IMR-90 (cell line): Measurements from ENCODE around the gene COMMD8. TPM values are rescaled to one million over a fixed set of nuclear protein-coding genes. Genes with fewer than 3 reads are reported as not detected.

Experiments used
- ATAC-seq: fragments of 200-7000 bp; cut with Tn5 transposase; 2 replicates; pipeline ENCODE4 v1.9.1; 2020; ENCODE audit warnings: low read depth, mild to moderate bottlenecking, moderate library complexity
- BruUV-seq: library from RNA; stranded (reverse); fragments of 400-500 nt; replicated peaks from 2 replicates; lab custom pipeline; 2021; lab: Mats Ljungman, UMichigan
- CTCF ChIA-PET: fragments of 300-600 bp; formaldehyde crosslinking; extraction: SDS; loops from one replicate; lab custom pipeline; 2021; ENCODE audit warnings: antibody characterized with exemption; lab: Yijun Ruan, JAX
- POLR2A ChIA-PET: fragments of 300-600 bp; sonication (Branson Sonifier 250); formaldehyde crosslinking; loops from one replicate; lab custom pipeline; 2022; ENCODE audit warnings: antibody characterized with exemption; ENCODE audit not compliant: unreplicated experiment; lab: Charles Lee
- DNase-seq: peaks from one replicate; pipeline ENCODE4 v3.0.0; 2013
- H2AFZ ChIP-seq: replicated peaks from 2 replicates; pipeline ENCODE3; 2013; ENCODE audit warnings: low read length, mild to moderate bottlenecking; ENCODE audit not compliant: poor library complexity
- H2AK5ac ChIP-seq: 2 replicates; pipeline ENCODE4 v1.6.1; 2013; ENCODE audit warnings: low read depth, low read length, inconsistent platforms
- H2AK9ac ChIP-seq: replicated peaks from 2 replicates; pipeline ENCODE3; 2013; ENCODE audit warnings: mild to moderate bottlenecking, low read depth, low read length, moderate library complexity; ENCODE audit not compliant: poor library complexity
- H2BK120ac ChIP-seq: 2 replicates; pipeline ENCODE4 v1.6.1; 2013; ENCODE audit warnings: low read depth, low read length, inconsistent platforms
- H2BK15ac ChIP-seq: 3 replicates; pipeline ENCODE4 v1.6.1; 2013; ENCODE audit warnings: low read depth, low read length, inconsistent platforms
- H2BK20ac ChIP-seq: 2 replicates; pipeline ENCODE4 v1.6.1; 2013; ENCODE audit warnings: low read depth, mild to moderate bottlenecking, inconsistent platforms, low read length, moderate library complexity
- H2BK5ac ChIP-seq: 2 replicates; pipeline ENCODE4 v1.6.1; 2013; ENCODE audit warnings: mild to moderate bottlenecking, low read depth, low read length, inconsistent platforms; ENCODE audit not compliant: poor library complexity, severe bottlenecking
- H3K14ac ChIP-seq: replicated peaks from 2 replicates; pipeline ENCODE4 v1.6.1; 2013; ENCODE audit warnings: low read depth, low read length, inconsistent platforms
- H3K18ac ChIP-seq: 2 replicates; pipeline ENCODE4 v1.6.1; 2013; ENCODE audit warnings: low read depth, low read length, control low read depth
- H3K23ac ChIP-seq: 2 replicates; pipeline ENCODE4 v1.6.1; 2013; ENCODE audit warnings: low read depth, low read length, inconsistent platforms
- H3K27ac ChIP-seq: 2 replicates; pipeline ENCODE4 v1.5.1; 2013; ENCODE audit warnings: mild to moderate bottlenecking, control low read depth, low read length; ENCODE audit not compliant: insufficient read depth
- H3K27me3 ChIP-seq: 2 replicates; pipeline ENCODE4 v1.6.1; 2013; ENCODE audit warnings: low read length; ENCODE audit not compliant: control insufficient read depth, insufficient read depth
- H3K36me3 ChIP-seq: 2 replicates; pipeline ENCODE4 v1.6.1; 2013; ENCODE audit warnings: low read length, mixed read lengths; ENCODE audit not compliant: control insufficient read depth, insufficient read depth
- H3K4ac ChIP-seq: 2 replicates; pipeline ENCODE4 v1.6.1; 2013; ENCODE audit warnings: low read depth, low read length, inconsistent platforms
- H3K4me1 ChIP-seq: 2 replicates; pipeline ENCODE4 v1.6.1; 2013; ENCODE audit warnings: low read length, mixed read lengths; ENCODE audit not compliant: control insufficient read depth, insufficient read depth
- H3K4me2 ChIP-seq: 2 replicates; pipeline ENCODE4 v1.6.1; 2013; ENCODE audit warnings: low read depth, mild to moderate bottlenecking, control low read depth, low read length, moderate library complexity
- H3K4me3 ChIP-seq: 2 replicates; pipeline ENCODE4 v1.5.1; 2013; ENCODE audit warnings: low read depth, mild to moderate bottlenecking, control low read depth, low read length, moderate library complexity; ENCODE audit not compliant: insufficient read depth
- H3K56ac ChIP-seq: 2 replicates; pipeline ENCODE4 v1.6.1; 2013; ENCODE audit warnings: low read length, inconsistent platforms; ENCODE audit not compliant: insufficient read depth; ENCODE audit errors: extremely low read depth
- H3K79me1 ChIP-seq, 2 experiments: 2 replicates each; pipeline ENCODE4 v1.6.1; 2013; ENCODE audit warnings: low read length in 2 of 2, inconsistent platforms in 1 of 2, low read depth in 1 of 2
- H3K9ac ChIP-seq: 2 replicates; pipeline ENCODE4 v1.6.1; 2013; ENCODE audit warnings: low read depth, low read length, control low read depth
- H3K9me1 ChIP-seq: 2 replicates; pipeline ENCODE4 v1.6.1; 2013; ENCODE audit warnings: low read length, inconsistent platforms; ENCODE audit not compliant: insufficient read depth
- H3K9me3 ChIP-seq: 2 replicates; pipeline ENCODE4 v1.6.1; 2013; ENCODE audit warnings: low read length; ENCODE audit not compliant: control insufficient read depth, insufficient read depth
- H4K20me1 ChIP-seq: 2 replicates; pipeline ENCODE4 v1.6.1; 2013; ENCODE audit warnings: low read length, inconsistent platforms; ENCODE audit not compliant: insufficient read depth
- H4K5ac ChIP-seq: 2 replicates; pipeline ENCODE4 v1.6.1; 2013; ENCODE audit warnings: mild to moderate bottlenecking, low read depth, low read length, control low read depth
- H4K8ac ChIP-seq, 2 experiments: 2 replicates each; pipeline ENCODE4 v1.6.1; 2013; ENCODE audit warnings: low read depth in 2 of 2, low read length in 2 of 2, control low read depth in 1 of 2, inconsistent platforms in 1 of 2
- H4K91ac ChIP-seq: 2 replicates; pipeline ENCODE4 v1.6.1; 2013; ENCODE audit warnings: low read depth, low read length, inconsistent platforms; ENCODE audit not compliant: insufficient read depth
- SMC3 ChIP-seq: fragments of 150-350 bp; IDR thresholded peaks from 2 replicates; pipeline ENCODE4 v1.6.1; 2016; ENCODE audit warnings: low read depth, mild to moderate bottlenecking, antibody characterized with exemption, low read length, moderate library complexity
- WGBS, 2 experiments: methylation state at CpG; one replicate each; pipeline versions ENCODE4 v1.1.5 to v1.1.7; 2013; ENCODE audit warnings: missing lambda C conversion rate in 2 of 2; ENCODE audit not compliant: insufficient read length in 1 of 2; ENCODE audit errors: extremely low coverage in 2 of 2; 5-methylcytosine and 5-hydroxymethylcytosine counted together
- dilution Hi-C: fragments of 300-500 bp; cut with HindIII; formaldehyde crosslinking; loops from one replicate; pipeline ENCODE4 v1.14.3; 2018; ENCODE audit warnings: low sequenced_read_pairs; ENCODE audit not compliant: unreplicated experiment
- in situ Hi-C: fragments of 300-500 bp; cut with MboI; formaldehyde crosslinking; loops from 3 replicates; pipeline ENCODE4 v1.14.3; 2019; ENCODE audit warnings: low sequenced_read_pairs, inconsistent platforms, mixed read lengths
- intact Hi-C: fragments of 100-400 bp; cut with micrococcal nuclease; formaldehyde crosslinking; loops from 2 replicates; pipeline ENCODE4 v1.10.0; 2022
- polyA plus RNA-seq, 3 experiments: library from polyadenylated mRNA; depleted of rRNA; stranded (reverse); fragments of >200 nt; gene quantifications; 2 replicates each; pipeline ENCODE4 v1.2.3, GENCODE V29; 2012; ENCODE audit warnings: low replicate concordance in 1 of 3
- total RNA-seq: library from RNA; depleted of rRNA; stranded (reverse); fragments of >200 nt; gene quantifications from 2 replicates; pipeline ENCODE4 v1.2.3, GENCODE V29; 2012

Gene COMMD8
- total and polyA plus RNA-seq, 2 of the 4 experiments (the other 2 are of a cell fraction): 12.5 to 12.6 TPM

GRCh38 chr4:47410271-47410670, 53.2 kb downstream of the COMMD8 start:
- no peaks in the 10 kb centered on the region for H4K20me1 ChIP-seq
- H2BK20ac ChIP-seq: no peak overlapping the region
- ChIA-PET CTCF (no interaction called here), POLR2A (no interaction called here)
- H3K36me3 ChIP-seq: no peaks in the 10 kb centered on the region
- dilution Hi-C loops (no loop called here), intact Hi-C loops (no loop called here), in situ Hi-C loops (no loop called here)
- H2AK5ac ChIP-seq: no peak overlapping the region
- no TSS peak for BruUV-seq
- no peaks in the 10 kb centered on the region; the same call in 1 of the 2 replicates for H3K4me1 ChIP-seq
- H3K9me1 ChIP-seq: no peaks in the 10 kb centered on the region
- DNase-seq (peak; percentile 23), ATAC-seq (no peak; the same call in 1 of the 2 replicates)
- H3K4ac ChIP-seq: no peak overlapping the region
- H3K9me3 ChIP-seq: no peaks in the 10 kb centered on the region
- H2AFZ ChIP-seq: no peak overlapping the region
- no peak overlapping the region for H3K9ac ChIP-seq
- no peak overlapping the region for H3K23ac ChIP-seq
- no peak overlapping the region for H2BK120ac ChIP-seq
- H3K79me1 ChIP-seq: no peaks in the 10 kb centered on the region
- WGBS, 2 experiments: no CpG with 5 or more reads among the region's 1 CpG
- H2BK5ac ChIP-seq: no peak overlapping the region
- H3K56ac ChIP-seq: no peak overlapping the region
- no peak overlapping the region for H4K5ac ChIP-seq
- 0 out of 4 replicates have a peak overlapping the region, but pooled peaks of 1 of the 2 experiments have one; percentile 4 for H4K8ac ChIP-seq
- TF ChIP-seq SMC3: no peak
- no peak overlapping the region for H2AK9ac ChIP-seq
- no peak overlapping the region; the same call in 1 of the 2 replicates for H3K18ac ChIP-seq
- H3K27ac ChIP-seq: no peak overlapping the region
- no peaks in the 10 kb centered on the region for H3K27me3 ChIP-seq
- H3K14ac ChIP-seq: no peak overlapping the region
- no peak overlapping the region for H3K4me2 ChIP-seq
- no peak overlapping the region for H2BK15ac ChIP-seq
- H3K4me3 ChIP-seq: no peak overlapping the region
- no peak overlapping the region for H4K91ac ChIP-seq
